PC-9 (cell line): ENCODE results near the gene PRIM1.

ENCODE experiments used
- EZH2 ChIP-seq: fragments of 200-600 bp; sonication (generic); IDR thresholded peaks from 2 replicates; pipeline ENCODE4 v1.8.0; 2017; ENCODE audit warnings: antibody characterized with exemption, low read depth
- TF ChIP-seq, protein P1 (sequence below): fragments of 200-600 bp; sonication (generic); conservative IDR thresholded peaks from 2 replicates; pipeline ENCODE4 v1.6.1; 2017; ENCODE audit warnings: mixed run types, antibody characterized with exemption, mild to moderate bottlenecking, moderate library complexity

DNA sequence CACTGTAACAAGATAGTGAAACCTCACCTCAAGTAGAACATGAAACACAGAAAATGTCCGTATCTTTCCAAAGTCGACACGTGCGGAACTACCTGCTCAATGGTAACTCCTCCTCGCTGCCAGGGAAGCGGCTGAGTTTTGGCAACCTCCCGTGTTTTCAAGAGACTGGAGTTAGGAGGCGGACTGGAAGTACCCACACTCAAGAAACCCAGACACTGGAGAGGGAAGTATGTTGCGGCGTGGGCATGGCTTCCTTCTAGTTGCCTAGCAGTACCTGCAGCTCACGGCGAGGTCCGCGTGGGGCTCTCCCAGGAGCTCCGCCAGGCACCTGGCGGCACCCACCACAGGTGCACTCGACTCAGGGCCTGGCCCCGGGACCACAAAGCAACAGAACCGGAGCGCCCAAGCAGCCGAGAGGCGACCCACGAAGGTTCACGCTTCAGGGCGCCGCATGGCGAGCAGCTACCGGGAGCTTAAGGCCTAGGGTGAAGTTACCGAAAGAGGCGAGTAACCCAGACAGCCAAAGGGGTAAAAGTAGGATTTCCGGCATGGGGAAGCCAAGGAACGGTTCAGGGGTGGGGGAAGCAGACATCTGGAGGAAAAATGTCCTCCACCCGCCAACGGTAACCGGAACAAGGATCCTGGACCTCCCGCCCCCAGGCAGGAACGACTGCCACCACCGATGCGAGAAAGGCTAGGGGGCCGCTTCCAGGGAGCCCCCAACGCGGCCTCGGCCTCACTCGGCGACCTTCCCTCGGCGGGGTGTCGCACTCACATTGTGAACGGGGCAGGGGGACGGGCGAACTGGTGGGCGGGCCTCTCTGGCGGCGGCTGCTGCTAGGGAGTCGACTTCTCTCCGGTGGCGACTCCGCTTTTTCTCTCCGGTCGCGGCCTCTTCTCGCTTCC is 64.6 kb downstream of the PRIM1 start:
- TF ChIP-seq, protein P1, sequence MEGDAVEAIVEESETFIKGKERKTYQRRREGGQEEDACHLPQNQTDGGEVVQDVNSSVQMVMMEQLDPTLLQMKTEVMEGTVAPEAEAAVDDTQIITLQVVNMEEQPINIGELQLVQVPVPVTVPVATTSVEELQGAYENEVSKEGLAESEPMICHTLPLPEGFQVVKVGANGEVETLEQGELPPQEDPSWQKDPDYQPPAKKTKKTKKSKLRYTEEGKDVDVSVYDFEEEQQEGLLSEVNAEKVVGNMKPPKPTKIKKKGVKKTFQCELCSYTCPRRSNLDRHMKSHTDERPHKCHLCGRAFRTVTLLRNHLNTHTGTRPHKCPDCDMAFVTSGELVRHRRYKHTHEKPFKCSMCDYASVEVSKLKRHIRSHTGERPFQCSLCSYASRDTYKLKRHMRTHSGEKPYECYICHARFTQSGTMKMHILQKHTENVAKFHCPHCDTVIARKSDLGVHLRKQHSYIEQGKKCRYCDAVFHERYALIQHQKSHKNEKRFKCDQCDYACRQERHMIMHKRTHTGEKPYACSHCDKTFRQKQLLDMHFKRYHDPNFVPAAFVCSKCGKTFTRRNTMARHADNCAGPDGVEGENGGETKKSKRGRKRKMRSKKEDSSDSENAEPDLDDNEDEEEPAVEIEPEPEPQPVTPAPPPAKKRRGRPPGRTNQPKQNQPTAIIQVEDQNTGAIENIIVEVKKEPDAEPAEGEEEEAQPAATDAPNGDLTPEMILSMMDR = no peak
- no peak for TF ChIP-seq EZH2
